GM12892 (cell line): ENCODE measurements around the gene TTC38.

Experiments
- POLR2A ChIP-seq: IDR thresholded peaks from 2 replicates; pipeline ENCODE4 v1.6.1; 2011; ENCODE audit warnings: low read depth, low read length, control low read depth
- POLR2AphosphoS5 ChIP-seq: IDR thresholded peaks from 2 replicates; pipeline ENCODE4 v1.6.1; 2011; ENCODE audit warnings: low read depth, low read length, control low read depth

- TF ChIP-seq POLR2A (no peak), POLR2AphosphoS5 (no peak)
Measured at GRCh38 chr22:46242076-46242475, 25.7 kb upstream of the TTC38 start.
